ENCODE data around the gene ACOT12. TPM values are rescaled to one million over a fixed set of nuclear protein-coding genes. Genes with fewer than 3 reads are reported as not detected.
A peak's percentile ranks its signal among the peaks of the same experiment; 100 is the strongest.
"Not testable (repeated sequence)": the region's sequence is repeated elsewhere in the genome, so short reads cannot be mapped to it uniquely, and the experiment has no call there.

ACOT12 gene
- total RNA-seq, 1 donor from 2014 or later = not detected

GRCh38 chr5:81355291-81356251 is 38.4 kb downstream of the ACOT12 start:
- intact Hi-C loops (cut with micrococcal nuclease) = no loop called here
- DNase-seq (no peak), ATAC-seq (no peak)

GRCh38 chr5:81354093-81354492 is 39.8 kb downstream of the ACOT12 start:
- DNase-seq = no peak
- no peak for ATAC-seq
- intact Hi-C loops (cut with micrococcal nuclease) = no loop called here

GRCh38 chr5:81353189-81353588 is 40.7 kb downstream of the ACOT12 start:
- ATAC-seq = no peak
- intact Hi-C loops (cut with micrococcal nuclease) = no loop called here
- no peak for DNase-seq

- DNase-seq (no peak), ATAC-seq (no peak)
- intact Hi-C loops (cut with micrococcal nuclease) = no loop called here
These were observed 43.4 kb downstream of the ACOT12 start for GRCh38 chr5:81350507-81350906.

- ATAC-seq = no peak
- intact Hi-C loops (cut with micrococcal nuclease) = no loop called here
- DNase-seq = no peak
These were observed 44.8 kb downstream of the ACOT12 start for GRCh38 chr5:81349161-81349560.

- DNase-seq (no peak), ATAC-seq (no peak)
- intact Hi-C loops (cut with micrococcal nuclease) = no loop called here
These were observed 48.4 kb downstream of the ACOT12 start for GRCh38 chr5:81345411-81346003.

- intact Hi-C loops (cut with micrococcal nuclease) = no loop called here
- DNase-seq (no peak), ATAC-seq (no peak)
These were observed 49.2 kb downstream of the ACOT12 start for GRCh38 chr5:81344736-81345135.

GRCh38 chr5:81338213-81338612 is 55.7 kb downstream of the ACOT12 start:
- ATAC-seq; DNase-seq; intact Hi-C loops (cut with micrococcal nuclease): not testable (repeated sequence)

GRCh38 chr5:81337803-81338202 is 56.1 kb downstream of the ACOT12 start:
- intact Hi-C loops (cut with micrococcal nuclease) = no loop called here
- no peak for DNase-seq
- no peak for ATAC-seq

- intact Hi-C loops (cut with micrococcal nuclease) = no loop called here
- ATAC-seq (no peak), DNase-seq (no peak)
These were observed 57.4 kb downstream of the ACOT12 start for GRCh38 chr5:81336556-81336955.

- DNase-seq (no peak), ATAC-seq (no peak)
- intact Hi-C loops (cut with micrococcal nuclease) = no loop called here
These were observed 58.0 kb downstream of the ACOT12 start for GRCh38 chr5:81335946-81336345.

GRCh38 chr5:81334304-81335061 is 59.5 kb downstream of the ACOT12 start:
- peak; percentile 42 for ATAC-seq
- DNase-seq = no peak
- intact Hi-C loops (cut with micrococcal nuclease) = no loop called here

GRCh38 chr5:81326554-81326953 is 67.4 kb downstream of the ACOT12 start:
- intact Hi-C loops (cut with micrococcal nuclease) = no loop called here
- DNase-seq = no peak
- ATAC-seq = no peak

GRCh38 chr5:81317536-81317935 is 76.4 kb downstream of the ACOT12 start:
- intact Hi-C loops (cut with micrococcal nuclease) = no loop called here
- ATAC-seq (no peak), DNase-seq (no peak)

GRCh38 chr5:81316571-81316970 is 77.4 kb downstream of the ACOT12 start:
- DNase-seq = no peak
- intact Hi-C loops (cut with micrococcal nuclease) = no loop called here
- ATAC-seq = no peak

GRCh38 chr5:81315830-81316229 is 78.1 kb downstream of the ACOT12 start:
- DNase-seq (no peak), ATAC-seq (no peak)
- intact Hi-C loops (cut with micrococcal nuclease) = no loop called here

GRCh38 chr5:81315336-81315735 is 78.6 kb downstream of the ACOT12 start:
- ATAC-seq (no peak), DNase-seq (no peak)
- intact Hi-C loops (cut with micrococcal nuclease) = no loop called here

GRCh38 chr5:81314581-81314980 is 79.4 kb downstream of the ACOT12 start:
- intact Hi-C loops (cut with micrococcal nuclease) = no loop called here
- ATAC-seq (no peak), DNase-seq (no peak)

GRCh38 chr5:81313686-81314085 is 80.2 kb downstream of the ACOT12 start:
- no peak for ATAC-seq
- DNase-seq = no peak
- intact Hi-C loops (cut with micrococcal nuclease) = no loop called here

- DNase-seq = no peak
- intact Hi-C loops (cut with micrococcal nuclease) = no loop called here
- no peak for ATAC-seq
These were observed 80.7 kb downstream of the ACOT12 start for GRCh38 chr5:81313278-81313677.
